RWPE2 (cell line): ENCODE measurements around the gene OR2H2.

Experiments used
- ATAC-seq: fragments of 200-7000 bp; cut with Tn5 transposase; 3 replicates; pipeline ENCODE4 v1.9.1; 2021; ENCODE audit warnings: low read depth
- DNase-seq: peaks from one replicate; pipeline ENCODE4 v3.0.0-alpha.2; 2020; ENCODE audit warnings: low spot score
- H3K27ac ChIP-seq: fragments of 450-650 bp; 2 replicates; pipeline ENCODE4 v1.5.1; 2017; ENCODE audit warnings: mild to moderate bottlenecking; ENCODE audit not compliant: poor library complexity, severe bottlenecking
- H3K27me3 ChIP-seq: fragments of 250-450 bp; sonication (Bioruptor Pico); 2 replicates; pipeline ENCODE4 v1.5.1; 2021; ENCODE audit warnings: mild to moderate bottlenecking, moderate library complexity; ENCODE audit not compliant: insufficient read depth, poor library complexity, severe bottlenecking
- H3K36me3 ChIP-seq: fragments of 250-450 bp; sonication (Bioruptor Pico); 2 replicates; pipeline ENCODE4 v1.5.1; 2020; ENCODE audit warnings: low read depth, mild to moderate bottlenecking, moderate library complexity
- H3K4me1 ChIP-seq: fragments of 250-450 bp; sonication (Bioruptor Pico); 2 replicates; pipeline ENCODE4 v1.5.1; 2021; ENCODE audit warnings: mild to moderate bottlenecking, moderate library complexity; ENCODE audit not compliant: insufficient read depth, poor library complexity, severe bottlenecking
- H3K4me3 ChIP-seq: fragments of 250-450 bp; sonication (Bioruptor Pico); 2 replicates; pipeline ENCODE4 v1.5.1; 2021; ENCODE audit warnings: mild to moderate bottlenecking, moderate library complexity; ENCODE audit not compliant: severe bottlenecking
- H3K9me3 ChIP-seq: fragments of 250-450 bp; sonication (Bioruptor Pico); 2 replicates; pipeline ENCODE4 v1.5.1; 2021; ENCODE audit warnings: mild to moderate bottlenecking, moderate library complexity; ENCODE audit not compliant: severe bottlenecking
- TF ChIP-seq, protein P1 (sequence below): fragments of 450-650 bp; IDR thresholded peaks from one replicate; pipeline ENCODE4 v1.5.1; 2017; ENCODE audit warnings: mild to moderate bottlenecking, moderate library complexity; ENCODE audit not compliant: poor library complexity, severe bottlenecking

Gene OR2H2

GRCh38 chr6:29629571-29629970, 44.6 kb downstream of the OR2H2 start:
- Histone ChIP-seq H3K9me3 (no peaks in the 10 kb centered on the region), H3K36me3 (no peaks in the 10 kb centered on the region), H3K4me1 (peaks cover 3% of the 10 kb centered on the region), H3K4me3 (no peak overlapping the region), H3K27ac (no peak overlapping the region), H3K27me3 (no peaks in the 10 kb centered on the region)
- ATAC-seq (no peak), DNase-seq (no peak)
- TF ChIP-seq, protein P1, sequence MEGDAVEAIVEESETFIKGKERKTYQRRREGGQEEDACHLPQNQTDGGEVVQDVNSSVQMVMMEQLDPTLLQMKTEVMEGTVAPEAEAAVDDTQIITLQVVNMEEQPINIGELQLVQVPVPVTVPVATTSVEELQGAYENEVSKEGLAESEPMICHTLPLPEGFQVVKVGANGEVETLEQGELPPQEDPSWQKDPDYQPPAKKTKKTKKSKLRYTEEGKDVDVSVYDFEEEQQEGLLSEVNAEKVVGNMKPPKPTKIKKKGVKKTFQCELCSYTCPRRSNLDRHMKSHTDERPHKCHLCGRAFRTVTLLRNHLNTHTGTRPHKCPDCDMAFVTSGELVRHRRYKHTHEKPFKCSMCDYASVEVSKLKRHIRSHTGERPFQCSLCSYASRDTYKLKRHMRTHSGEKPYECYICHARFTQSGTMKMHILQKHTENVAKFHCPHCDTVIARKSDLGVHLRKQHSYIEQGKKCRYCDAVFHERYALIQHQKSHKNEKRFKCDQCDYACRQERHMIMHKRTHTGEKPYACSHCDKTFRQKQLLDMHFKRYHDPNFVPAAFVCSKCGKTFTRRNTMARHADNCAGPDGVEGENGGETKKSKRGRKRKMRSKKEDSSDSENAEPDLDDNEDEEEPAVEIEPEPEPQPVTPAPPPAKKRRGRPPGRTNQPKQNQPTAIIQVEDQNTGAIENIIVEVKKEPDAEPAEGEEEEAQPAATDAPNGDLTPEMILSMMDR = no peak

DNA sequence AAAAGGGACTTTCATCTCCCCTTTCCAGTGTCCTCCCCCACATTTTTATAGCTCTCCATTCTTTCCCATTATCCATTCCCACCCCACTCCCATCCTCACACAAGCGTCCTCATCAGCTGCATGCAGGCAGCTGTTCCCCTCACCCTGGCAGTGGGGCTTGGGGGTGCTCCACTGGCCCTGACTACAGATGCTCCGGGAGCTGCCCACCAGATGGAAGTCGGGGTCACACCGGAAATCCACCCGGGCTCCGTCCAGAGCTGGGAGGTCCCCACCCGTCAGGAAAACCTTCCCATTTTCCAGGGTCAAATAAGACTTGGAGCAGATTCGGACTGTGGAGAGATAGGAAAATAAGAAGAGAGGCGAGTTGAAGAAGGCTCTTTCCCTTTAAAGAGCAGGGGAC, 45.4 kb downstream of the OR2H2 start:
- Histone ChIP-seq H3K4me1 (peaks cover 3% of the 10 kb centered on the region), H3K27ac (no peak overlapping the region), H3K36me3 (no peaks in the 10 kb centered on the region), H3K4me3 (no peak overlapping the region), H3K27me3 (no peaks in the 10 kb centered on the region), H3K9me3 (no peaks in the 10 kb centered on the region)
- DNase-seq (no peak), ATAC-seq (no peak)
- TF ChIP-seq, protein P1 = no peak

DNA sequence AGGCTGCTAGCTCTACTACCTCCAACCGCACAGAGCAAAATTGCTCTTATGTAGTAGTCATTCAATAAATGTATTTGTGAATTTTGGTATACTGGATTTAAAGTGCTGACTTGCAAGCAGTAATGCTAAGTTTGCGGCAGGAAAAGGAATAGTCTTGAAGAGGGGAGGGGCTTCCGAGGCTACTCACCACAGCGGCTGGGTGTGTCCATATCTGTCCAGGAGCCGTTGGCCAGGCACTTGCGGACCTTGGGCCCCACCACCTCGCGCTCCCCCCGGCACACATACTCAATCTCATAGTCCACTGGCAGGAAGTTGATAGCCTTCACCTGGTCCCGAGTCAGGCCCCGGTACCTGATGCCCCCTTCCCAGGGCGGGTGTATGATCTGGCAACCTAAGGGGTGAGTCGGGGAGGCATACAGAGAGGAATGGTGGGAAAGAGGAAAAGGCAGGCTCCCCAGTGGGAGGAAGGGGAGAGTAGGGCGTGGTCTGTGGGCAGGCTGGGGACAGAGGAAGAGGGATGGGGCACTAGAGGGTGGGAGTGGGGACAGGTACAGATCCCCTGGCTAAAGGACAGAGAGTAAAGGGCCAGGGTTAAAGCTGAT, 46.4 kb downstream of the OR2H2 start:
- H3K36me3 ChIP-seq = no peaks in the 10 kb centered on the region
- H3K27me3 ChIP-seq = no peaks in the 10 kb centered on the region
- DNase-seq (no peak), ATAC-seq (no peak)
- no peak overlapping the region for H3K27ac ChIP-seq
- TF ChIP-seq, protein P1 = no peak
- H3K4me3 ChIP-seq = no peak overlapping the region
- H3K9me3 ChIP-seq = no peaks in the 10 kb centered on the region
- peaks cover 3% of the 10 kb centered on the region for H3K4me1 ChIP-seq

DNA sequence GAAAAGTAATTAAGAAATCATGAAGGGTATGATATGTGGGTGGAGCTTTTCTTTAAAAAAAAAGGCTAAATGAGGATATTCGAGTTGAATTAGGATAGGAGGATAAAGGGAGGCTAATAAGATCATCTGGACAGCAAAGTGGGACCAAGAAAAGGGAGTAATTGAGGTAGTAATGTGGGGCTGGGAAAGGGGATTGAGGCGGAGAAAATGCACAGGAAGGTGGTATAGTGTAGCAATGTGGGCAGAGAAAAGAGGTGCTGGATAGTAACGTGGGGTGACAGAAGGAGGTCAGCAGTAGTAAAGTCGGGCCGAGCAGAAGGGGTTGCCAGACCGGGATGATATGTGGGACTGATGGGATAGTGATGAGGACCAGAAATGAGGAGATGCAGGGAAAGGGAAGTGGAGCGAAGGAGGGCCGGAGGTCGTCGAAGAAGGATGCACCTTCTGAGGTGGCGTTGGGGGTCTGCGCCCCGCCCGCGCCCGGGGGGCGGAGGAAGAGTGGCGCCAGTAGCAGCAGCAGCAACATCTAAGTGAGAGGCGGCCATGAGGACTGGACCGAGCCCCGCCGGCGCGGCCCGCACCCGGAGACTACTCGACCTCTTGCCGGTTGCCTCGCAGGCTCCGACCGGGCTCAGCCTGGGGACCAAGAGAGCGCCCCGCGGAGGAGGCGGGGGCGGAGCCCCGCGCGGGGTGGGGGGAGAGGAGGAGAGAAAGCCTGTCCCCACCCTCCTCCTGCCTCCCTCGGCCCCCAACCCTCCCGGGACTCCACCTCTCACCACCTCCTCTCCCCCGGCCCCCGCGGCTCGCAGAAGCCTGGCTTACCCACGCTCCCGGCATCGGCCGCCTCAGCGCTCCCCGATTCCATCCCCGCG, 47.2 kb downstream of the OR2H2 start:
- Histone ChIP-seq H3K4me3 (peak overlapping the region; percentile 44), H3K36me3 (no peaks in the 10 kb centered on the region), H3K27me3 (no peaks in the 10 kb centered on the region), H3K9me3 (no peaks in the 10 kb centered on the region), H3K4me1 (peaks cover 3% of the 10 kb centered on the region), H3K27ac (peak overlapping the region; percentile 41)
- DNase-seq = peak; percentile 72
- TF ChIP-seq, protein P1 = no peak
- peak; percentile 42 for ATAC-seq
